Heart left ventricle (tissue), 13 donors: ENCODE results near the gene ALPI.

Experiments used
- CTCF ChIP-seq, 12 donors: fragments of 200-600 bp; sonication (generic) in 4 of 12; IDR thresholded peaks; one replicate each; pipeline versions ENCODE4 v1.5.0 to v1.8.0; 2018 to 2022; ENCODE audit warnings: antibody characterized with exemption in 12 of 12, mild to moderate bottlenecking in 5 of 12
- POLR2A ChIP-seq, 2 donors: fragments of 450-650 bp; IDR thresholded peaks; one replicate each; pipeline ENCODE4 v1.6.1; 2017; ENCODE audit warnings: antibody characterized with exemption in 2 of 2, mild to moderate bottlenecking in 2 of 2, moderate library complexity in 2 of 2
- donor health status: ischemic (EF 13 %, LVEDD 7.1; RV severe dilation, severe dysfunction).
- donor health status: DM: no; HTN: yes; CAD: no.
- donor health status: DM: no; HTN: no; CAD: no.
- donor health status: ischemic (EF 25% LVEDD 6.9; RV normal size, moderate dysfunction).
- donor health status: ischemic (EF 25% LVEDD 5.7; RV mildly dilated, moderate dysfunction).
- donor health status: ischemic (EF 35%, LVEDD 5.7; RV mildly dilated, moderate dysfunction).
- donor health status: nonischemic (EF 11% LVEDD 7.7; RV severe dilation, severe dysfunction).
- donor health status: DM: yes; HTN: yes; CAD: no.
- donor health status: PGD.
- donor health status: ischemic (EF 29% LVEDD 5.4; RV normal size, mild dysfunction).
- donor health status: nonischemic (EF 23%, LVEDD 6.1; RV moderate dilation, normal function).

- no peak for TF ChIP-seq POLR2A (IDR thresholded peaks at IDR 0.05)
- no peak for TF ChIP-seq CTCF (IDR thresholded peaks at IDR 0.05)
Measured at GRCh38 chr2:232498452-232498851, 42.5 kb downstream of the ALPI start.
